HG03039 (cell line): Measurements from ENCODE around the gene BCR.

Source experiments
- ATAC-seq: cut with Tn5 transposase; IDR thresholded peaks from one replicate; pipeline ENCODE4 v1.9.1; 2021; ENCODE audit warnings: mild to moderate bottlenecking, moderate library complexity; ENCODE audit not compliant: unreplicated experiment

Gene BCR

DNA sequence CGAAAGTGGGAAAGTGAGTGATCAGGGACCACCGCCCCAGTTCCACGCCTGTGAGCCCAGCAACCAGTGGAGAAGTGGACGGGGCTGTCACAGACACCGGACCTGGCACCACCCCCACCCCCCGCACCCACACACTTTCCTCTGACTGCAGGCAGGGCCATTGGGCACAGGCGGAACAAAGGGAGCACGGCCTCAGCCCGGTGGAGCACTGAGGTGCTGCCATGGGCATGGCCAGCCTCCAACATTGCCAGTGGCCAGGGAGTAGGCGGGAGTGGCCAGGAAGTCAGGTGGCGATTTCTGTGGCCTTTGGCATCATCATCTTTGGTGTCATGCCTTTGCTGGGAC is 78.5 kb downstream of the BCR start:
- no peak for ATAC-seq

DNA sequence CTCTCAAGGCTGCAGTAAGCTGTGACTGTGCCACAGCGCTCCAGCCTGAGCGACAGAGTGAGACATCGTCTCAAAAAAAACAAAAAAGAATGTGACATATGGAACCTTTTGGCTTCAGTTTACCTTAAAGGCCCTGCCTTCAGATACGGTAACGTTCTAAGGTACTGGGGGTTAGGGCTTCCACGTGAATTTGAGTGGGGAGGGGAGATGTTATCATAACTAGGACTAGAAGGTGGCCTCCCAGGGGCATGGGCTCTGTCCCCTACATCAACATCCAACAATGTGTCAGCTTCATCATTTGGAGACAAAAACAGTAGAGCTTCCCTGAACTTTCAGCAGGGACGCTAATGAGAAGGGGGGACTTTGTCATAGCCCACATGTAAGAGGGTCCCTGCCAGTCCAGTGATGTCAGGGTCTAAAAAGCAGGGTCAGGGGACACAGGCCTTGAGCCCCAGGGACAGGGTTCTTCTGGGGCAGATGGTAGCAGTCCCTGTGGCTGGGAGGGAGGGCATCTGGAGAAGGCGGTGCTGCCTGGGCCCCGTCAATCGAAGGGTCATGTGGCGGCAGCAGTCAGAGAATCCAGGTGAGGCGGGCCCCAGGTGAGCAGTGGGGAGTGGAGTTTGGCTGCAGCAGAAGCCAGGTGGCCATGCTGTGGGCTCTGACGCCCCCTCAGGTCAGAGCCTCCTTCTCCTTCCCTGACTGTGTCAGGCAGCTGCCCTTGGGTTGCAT is 79.8 kb downstream of the BCR start:
- ATAC-seq, result no peak

DNA sequence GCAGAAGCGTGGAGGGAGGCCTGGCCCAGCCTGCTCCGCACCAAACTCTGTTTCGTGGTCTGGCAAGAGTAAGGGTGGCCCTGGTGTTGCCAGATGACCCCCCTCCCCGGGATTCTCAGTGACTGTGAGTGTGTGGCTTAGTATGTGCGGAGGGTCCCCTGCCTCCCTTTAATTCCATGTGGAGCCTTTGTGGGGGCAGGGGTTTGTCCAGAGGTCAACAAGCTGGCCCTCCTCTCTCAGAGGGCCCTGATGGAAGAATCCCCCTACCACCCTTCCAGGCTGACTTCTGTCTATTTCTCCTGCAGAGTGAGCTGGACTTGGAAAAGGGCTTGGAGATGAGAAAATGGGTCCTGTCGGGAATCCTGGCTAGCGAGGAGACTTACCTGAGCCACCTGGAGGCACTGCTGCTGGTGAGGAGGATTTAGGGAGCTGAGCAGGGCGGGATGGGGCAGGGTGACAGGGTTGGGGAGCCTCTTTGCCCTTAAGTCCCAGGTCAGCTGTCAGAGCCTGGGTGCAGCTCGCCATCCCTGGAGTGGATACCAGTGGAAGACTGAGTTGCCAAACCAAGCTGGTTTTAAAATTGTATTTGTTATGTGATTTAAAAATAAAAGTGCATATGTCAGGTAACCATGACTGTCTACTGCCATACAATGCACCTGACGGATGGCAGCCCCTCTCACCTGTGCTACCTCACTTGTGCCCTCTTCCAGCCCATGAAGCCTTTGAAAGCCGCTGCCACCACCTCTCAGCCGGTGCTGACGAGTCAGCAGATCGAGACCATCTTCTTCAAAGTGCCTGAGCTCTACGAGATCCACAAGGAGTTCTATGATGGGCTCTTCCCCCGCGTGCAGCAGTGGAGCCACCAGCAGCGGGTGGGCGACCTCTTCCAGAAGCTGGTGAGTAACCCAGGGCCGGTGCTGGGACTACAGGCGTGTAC is 80.6 kb downstream of the BCR start:
- ATAC-seq, result no peak

DNA sequence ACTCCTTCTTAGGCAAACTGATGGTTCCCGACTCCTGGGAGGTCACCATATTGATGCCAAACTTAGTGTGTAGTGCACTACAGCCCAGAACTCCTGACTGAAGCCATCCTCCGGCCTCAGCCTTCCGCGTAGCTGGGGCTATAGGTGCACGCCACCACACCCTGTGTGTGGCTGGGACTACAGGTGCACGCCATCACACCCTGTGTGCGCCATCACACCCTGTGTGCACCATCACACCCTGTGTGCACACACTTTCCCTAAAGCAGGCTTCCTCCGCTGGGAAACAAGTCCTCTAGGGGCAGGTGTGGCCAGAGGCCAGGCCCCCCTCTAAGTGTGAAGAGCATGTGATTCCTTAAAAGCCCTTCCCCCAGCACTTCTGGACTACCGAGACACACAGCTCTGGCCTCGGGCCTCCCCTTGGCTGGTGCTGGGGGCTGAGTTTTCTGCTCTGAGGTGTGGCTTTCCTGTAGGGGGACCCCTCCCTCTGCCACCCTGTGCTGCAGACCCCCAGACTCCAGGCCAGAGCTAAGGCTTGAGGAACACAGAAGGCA is 81.7 kb downstream of the BCR start:
- no peak for ATAC-seq

GRCh38 chr22:23262518-23263332 is 82.4 kb downstream of the BCR start:
- ATAC-seq, result no peak

DNA sequence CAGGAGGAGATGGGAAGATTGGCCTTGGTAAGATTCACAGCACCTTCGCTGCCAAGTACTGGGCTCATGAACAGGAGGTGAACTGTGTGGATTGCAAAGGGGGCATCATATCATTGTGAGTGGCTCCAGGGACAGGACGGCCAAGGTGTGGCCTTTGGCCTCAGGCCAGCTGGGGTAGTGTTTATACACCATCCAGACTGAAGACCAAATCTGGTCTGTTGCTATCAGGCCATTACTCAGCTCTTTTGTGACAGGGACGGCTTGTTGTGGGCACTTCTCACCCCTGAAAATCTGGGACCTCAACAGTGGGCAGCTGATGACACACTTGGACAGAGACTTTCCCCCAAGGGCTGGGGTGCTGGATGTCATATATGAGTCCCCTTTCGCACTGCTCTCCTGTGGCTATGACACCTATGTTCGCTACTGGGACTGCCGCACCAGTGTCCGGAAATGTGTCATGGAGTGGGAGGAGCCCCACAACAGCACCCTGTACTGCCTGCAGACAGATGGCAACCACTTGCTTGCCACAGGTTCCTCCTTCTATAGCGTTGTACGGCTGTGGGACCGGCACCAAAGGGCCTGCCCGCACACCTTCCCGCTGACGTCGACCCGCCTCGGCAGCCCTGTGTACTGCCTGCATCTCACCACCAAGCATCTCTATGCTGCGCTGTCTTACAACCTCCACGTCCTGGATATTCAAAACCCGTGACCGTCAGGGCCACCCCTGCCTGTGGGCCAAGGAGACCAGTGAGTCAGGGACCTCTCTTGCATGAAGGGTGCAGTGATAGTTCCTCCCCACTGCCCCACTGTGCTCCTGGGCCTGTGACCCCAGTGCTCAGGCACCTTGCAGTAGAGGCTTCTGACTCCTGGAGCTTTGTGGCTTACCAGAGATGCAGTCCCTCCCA is 83.6 kb downstream of the BCR start:
- ATAC-seq, result no peak

- no peak for ATAC-seq
These were observed 84.5 kb downstream of the BCR start for GRCh38 chr22:23264610-23265367.

- ATAC-seq, result no peak
These were observed 85.0 kb downstream of the BCR start for GRCh38 chr22:23265368-23265700.

DNA sequence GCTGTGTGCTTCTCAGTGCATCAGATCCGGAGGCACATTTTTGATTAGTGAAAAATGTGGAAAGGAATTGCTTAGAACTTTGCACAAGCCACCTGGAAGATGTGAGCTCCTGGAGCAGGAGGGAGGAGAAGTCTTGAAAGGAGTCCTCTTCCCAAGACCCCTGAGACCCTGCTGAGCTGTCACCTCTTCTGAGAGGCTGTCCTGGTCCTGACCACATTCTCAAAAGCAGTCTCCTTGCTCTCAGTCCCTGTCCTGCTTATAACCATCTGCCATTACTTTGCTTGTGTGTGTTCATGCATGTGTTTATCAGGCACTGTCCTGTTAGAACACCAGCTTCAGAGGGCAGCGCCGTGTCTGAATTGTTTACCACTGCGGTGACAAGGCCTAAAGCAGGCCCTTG is 86.5 kb downstream of the BCR start:
- no peak for ATAC-seq

DNA sequence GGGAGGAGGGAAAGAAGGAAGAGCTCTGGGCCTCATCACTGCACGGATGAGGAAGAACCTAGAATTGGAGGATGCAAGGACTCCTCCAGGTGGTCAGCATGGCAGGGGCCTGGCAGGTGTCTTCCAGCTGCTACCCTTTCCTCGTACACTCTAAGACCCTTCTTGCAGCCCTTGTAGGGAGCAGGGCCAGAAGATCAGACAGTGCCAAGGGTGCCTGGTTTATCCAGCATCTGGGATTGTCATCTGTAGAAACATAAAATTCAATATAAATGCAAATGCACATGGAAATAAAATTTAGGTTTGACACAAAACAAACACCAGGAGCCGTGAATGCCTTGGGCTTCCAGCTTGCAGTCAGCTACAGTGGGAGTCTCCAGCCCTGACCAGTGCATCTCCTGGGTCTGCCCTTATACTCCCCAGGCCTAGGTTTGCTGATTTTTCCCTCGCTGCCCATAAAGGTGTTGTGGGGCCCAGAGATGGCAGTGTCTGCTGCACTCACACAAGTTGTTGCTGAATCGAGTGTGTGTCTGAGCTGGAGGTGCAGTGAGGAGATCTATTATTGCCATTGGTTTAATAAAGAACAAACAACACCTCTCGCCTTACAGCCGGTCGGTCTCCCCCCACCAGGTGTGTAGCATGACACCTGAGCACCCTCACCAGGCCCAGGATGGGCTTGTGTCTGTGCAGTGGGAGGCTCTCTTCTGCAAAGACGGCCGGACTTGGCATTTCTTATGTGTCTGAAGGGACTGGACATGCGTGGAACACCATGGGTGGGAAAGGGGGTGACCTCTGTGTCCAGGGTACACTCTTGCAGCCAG is 87.1 kb downstream of the BCR start:
- no peak for ATAC-seq

DNA sequence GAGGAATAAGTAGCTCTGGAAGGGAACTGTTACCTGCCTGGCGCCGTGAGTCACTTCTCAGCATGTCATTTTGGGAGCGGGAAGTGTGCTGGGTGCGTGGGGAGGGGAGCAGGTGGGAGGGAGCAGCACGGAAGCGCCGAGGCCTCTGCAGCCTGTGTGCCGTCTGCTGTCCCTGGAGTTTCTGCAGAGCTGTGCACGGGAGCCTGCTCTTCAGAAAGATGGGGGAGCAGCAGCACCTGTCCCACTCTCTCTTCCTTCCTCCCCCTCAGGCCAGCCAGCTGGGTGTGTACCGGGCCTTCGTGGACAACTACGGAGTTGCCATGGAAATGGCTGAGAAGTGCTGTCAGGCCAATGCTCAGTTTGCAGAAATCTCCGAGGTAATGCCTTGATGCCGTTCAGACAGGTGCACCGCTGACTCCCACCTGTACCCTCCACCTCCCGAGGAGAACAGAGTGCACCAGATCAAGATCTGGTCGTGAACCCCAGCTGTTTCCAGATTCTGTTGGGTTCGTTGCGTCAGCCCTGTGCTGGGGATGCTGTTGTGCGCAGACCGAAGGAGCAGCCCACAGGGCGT is 87.9 kb downstream of the BCR start:
- no peak for ATAC-seq

DNA sequence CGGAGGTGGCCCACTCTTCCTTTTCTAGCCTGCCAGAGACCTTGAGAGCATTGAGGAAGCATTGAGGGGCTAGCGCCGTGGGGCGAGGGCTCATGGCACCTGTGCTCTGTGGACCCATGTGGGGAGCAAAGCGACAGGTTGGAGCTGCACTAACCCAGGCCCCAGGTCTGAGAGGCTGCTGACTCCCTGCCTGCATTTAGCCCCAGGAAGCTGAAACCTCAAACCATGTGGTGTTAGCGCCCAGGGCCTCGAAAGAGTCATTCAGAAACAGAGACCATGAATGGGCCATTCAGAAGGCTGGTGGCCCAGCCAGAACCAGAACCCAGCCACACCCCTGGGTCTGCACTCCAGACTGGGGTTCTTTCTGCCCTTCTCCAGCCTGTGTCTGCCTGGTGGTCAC is 88.6 kb downstream of the BCR start:
- no peak for ATAC-seq

GRCh38 chr22:23269441-23270211 is 89.3 kb downstream of the BCR start:
- no peak for ATAC-seq

- no peak for ATAC-seq
These were observed 90.0 kb downstream of the BCR start for GRCh38 chr22:23270212-23270733.

DNA sequence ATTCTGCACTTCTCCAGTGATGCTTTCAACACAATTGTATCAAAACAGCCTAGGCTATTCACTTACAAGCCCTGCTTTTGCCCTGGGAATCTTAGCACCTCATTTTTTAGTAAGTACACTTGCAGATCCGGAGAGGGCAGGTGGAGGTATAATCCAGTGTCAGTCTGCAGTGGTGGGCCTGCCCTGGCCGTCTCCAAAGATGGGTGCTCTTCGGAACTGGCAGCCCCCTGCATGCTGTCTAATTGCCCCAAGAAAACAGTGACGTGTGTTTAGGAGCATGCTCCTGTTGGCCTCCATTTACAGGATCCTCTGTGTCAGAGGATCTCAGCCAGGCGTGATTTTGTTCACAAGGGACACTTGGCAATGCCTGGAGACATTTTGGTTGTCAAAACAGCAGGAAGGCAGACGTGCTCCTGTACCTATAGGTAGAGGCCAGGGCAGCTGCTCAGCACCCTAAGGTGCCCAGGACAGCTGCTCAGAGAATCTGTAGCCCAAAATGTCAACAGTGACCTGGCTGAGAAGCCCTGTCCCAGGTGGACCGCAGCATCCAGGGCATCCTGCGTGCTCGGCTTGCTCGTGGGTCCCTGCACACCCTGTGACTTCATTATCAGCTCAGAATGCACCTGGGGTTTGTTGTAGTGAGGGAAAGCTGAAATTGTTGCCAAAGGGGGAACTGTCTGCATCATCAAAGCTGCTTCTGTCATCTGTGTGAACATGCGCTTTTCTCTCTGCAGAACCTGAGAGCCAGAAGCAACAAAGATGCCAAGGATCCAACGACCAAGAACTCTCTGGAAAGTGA is 90.7 kb downstream of the BCR start:
- no peak for ATAC-seq

- ATAC-seq, result no peak
These were observed 91.2 kb downstream of the BCR start for GRCh38 chr22:23271597-23271908.

DNA sequence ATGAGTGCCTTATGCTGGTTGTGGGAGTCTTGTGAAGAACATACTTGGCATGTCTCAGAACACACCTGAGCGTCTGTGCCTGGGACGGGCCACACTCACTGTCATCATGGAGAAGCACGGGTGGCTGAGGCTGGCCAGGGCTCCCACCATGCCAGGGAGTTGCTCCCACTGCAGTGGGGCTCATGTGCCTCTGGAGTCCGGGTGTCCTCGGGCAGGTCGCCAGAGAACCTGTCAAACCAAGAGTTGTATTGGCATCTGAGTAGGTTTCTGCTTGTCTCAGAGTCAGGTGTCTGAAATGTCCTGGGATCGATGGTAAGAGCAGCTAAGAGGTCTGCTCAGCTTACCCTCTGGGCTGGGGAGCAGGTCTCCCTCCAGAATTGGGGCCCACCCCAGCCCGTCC is 92.1 kb downstream of the BCR start:
- ATAC-seq, result no peak
